NCI-H345 treated with DMSO at 0.1 percent for 48 hours (cell line): ENCODE results near the gene GNE.
A peak's percentile ranks its signal among the peaks of the same experiment; 100 is the strongest.

ENCODE experiments used
- DNase-seq: peaks from one replicate; lab custom pipeline; 2025; ENCODE audit not compliant: unreplicated experiment; lab: John Stamatoyannopoulos, UW

Gene GNE

GRCh38 chr9:36170531-36170930, 87.7 kb downstream of the GNE start:
- DNase-seq = no peak

GRCh38 chr9:36169708-36170107, 88.5 kb downstream of the GNE start:
- DNase-seq = no peak

- DNase-seq = no peak
These were observed 89.1 kb downstream of the GNE start, which contains the start of gene CCIN for GRCh38 chr9:36169166-36169565. Gene CCIN, plus strand, starts transcription at chr9:36169388. Its CDS starts 115 bp downstream, at chr9:36169503.

GRCh38 chr9:36166168-36166927, 91.9 kb downstream of the GNE start:
- DNase-seq = peak; percentile 59

- no peak for DNase-seq
These were observed 92.5 kb downstream of the GNE start for GRCh38 chr9:36165826-36166167.

GRCh38 chr9:36164989-36165388, 93.3 kb downstream of the GNE start:
- DNase-seq = no peak
